GM06990 (cell line): ENCODE results near the gene GRIK4.

ENCODE experiments used
- DNase-seq: peaks from one replicate; pipeline ENCODE4 v3.0.0-alpha.2; 2011; ENCODE audit not compliant: insufficient read length; ENCODE audit errors: extremely low read depth
- H3K27me3 ChIP-seq: replicated peaks from 2 replicates; pipeline ENCODE4 v1.6.0; 2011; ENCODE audit warnings: low read length; ENCODE audit not compliant: control insufficient read depth, insufficient read depth
- H3K36me3 ChIP-seq: 2 replicates; pipeline ENCODE4 v1.5.1; 2011; ENCODE audit warnings: low read length; ENCODE audit not compliant: control insufficient read depth, insufficient read depth
- H3K4me3 ChIP-seq: replicated peaks from 2 replicates; pipeline ENCODE4 v1.5.1; 2011; ENCODE audit warnings: low read depth, mild to moderate bottlenecking, control low read depth, low read length
- TF ChIP-seq, protein P1 (sequence below): IDR thresholded peaks from 2 replicates; pipeline ENCODE4 v1.5.1; 2011; ENCODE audit warnings: low read length, control low read depth, mild to moderate bottlenecking, inconsistent platforms; ENCODE audit not compliant: insufficient read depth, poor library complexity, severe bottlenecking

The GRIK4 gene

DNA sequence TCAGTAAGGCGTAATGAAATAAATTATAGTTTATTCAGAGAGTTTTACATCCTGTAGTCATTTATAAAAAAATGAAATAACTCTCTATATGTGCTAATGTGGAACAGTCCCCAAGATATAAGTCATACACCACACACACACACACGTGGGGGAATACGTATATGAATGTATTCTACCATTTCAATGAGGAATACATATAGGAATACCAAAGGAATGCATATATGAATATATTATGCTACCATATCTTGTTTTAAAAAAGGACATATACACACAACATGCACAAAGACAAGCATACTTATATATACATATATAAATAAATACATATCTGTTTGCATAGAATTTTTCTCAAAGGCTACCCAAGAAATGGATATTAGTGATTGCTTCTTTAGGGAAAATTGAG, 39.6 kb upstream of the GRIK4 start:
- Histone ChIP-seq H3K27me3 (no peaks in the 10 kb centered on the region), H3K4me3 (no peak overlapping the region), H3K36me3 (no peaks in the 10 kb centered on the region; the same call in 1 of the 2 replicates)
- DNase-seq: no peak
- TF ChIP-seq, protein P1, sequence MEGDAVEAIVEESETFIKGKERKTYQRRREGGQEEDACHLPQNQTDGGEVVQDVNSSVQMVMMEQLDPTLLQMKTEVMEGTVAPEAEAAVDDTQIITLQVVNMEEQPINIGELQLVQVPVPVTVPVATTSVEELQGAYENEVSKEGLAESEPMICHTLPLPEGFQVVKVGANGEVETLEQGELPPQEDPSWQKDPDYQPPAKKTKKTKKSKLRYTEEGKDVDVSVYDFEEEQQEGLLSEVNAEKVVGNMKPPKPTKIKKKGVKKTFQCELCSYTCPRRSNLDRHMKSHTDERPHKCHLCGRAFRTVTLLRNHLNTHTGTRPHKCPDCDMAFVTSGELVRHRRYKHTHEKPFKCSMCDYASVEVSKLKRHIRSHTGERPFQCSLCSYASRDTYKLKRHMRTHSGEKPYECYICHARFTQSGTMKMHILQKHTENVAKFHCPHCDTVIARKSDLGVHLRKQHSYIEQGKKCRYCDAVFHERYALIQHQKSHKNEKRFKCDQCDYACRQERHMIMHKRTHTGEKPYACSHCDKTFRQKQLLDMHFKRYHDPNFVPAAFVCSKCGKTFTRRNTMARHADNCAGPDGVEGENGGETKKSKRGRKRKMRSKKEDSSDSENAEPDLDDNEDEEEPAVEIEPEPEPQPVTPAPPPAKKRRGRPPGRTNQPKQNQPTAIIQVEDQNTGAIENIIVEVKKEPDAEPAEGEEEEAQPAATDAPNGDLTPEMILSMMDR: no peak

DNA sequence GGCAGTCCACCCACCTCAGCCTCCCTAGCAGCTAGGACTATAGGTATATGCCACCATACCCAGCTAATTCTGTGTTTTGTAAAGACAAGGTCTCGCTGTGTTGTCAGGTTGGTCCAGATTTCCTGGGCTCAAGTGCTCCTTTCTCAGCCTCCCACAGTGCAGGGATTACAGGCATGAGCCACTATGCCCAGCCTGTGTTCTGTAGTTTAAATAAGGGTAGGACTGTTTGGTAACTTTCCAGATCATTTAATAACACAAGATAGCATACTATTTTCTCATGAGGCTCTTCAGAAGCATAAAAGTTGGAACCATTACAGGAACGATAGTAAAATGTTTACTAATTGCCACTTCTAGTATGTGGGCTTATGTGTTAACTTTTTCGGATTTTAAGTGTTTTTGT, 38.0 kb upstream of the GRIK4 start:
- no peaks in the 10 kb centered on the region; the same call in 1 of the 2 replicates for H3K36me3 ChIP-seq

DNA sequence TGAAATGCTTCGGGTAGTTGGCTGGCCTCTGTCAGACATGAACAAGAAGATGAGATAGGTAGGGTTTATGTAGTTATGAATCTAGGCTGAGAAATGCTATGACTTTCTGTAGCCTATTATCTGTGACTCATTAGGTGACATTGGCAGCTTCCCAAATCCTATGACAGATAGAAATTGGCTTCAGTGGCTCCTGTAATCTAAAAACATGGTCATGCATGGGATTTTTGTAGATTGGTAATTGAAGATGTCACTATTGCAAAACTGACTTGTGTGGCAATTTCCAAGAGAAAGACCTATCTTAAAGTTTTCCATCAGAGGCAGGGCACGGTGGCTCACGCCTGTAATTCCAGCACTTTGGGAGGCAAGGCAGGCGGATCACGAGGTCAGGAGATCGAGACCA, 29.4 kb upstream of the GRIK4 start:
- peaks cover 3% of the 10 kb centered on the region for H3K36me3 ChIP-seq
- no peak for DNase-seq
- TF ChIP-seq, protein P1: no peak
- H3K4me3 ChIP-seq: no peak overlapping the region
- no peaks in the 10 kb centered on the region for H3K27me3 ChIP-seq

More for the DNA sequence above, 38.0 kb upstream of the GRIK4 start:
- TF ChIP-seq, protein P1: no peak
- no peak overlapping the region for H3K4me3 ChIP-seq
- no peak for DNase-seq
- no peaks in the 10 kb centered on the region for H3K27me3 ChIP-seq

DNA sequence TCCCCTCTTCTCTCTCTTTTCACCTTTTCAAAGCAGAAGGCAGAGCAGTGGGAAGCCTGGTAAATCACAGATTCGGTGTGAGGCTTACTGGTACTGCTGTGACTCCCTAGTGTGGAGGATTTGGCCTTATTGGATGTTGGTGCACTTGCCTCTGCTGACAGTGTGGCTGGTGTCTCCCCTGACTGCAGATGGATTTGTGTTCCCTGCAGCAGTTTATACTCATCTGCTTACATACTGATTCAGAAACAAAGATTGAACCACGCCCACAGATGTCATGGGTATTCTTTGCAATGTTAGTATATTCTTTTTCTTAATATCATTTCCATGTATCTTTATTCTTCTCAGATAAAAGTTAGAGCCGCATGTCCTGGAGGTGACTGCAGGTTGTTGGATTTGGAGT, 26.8 kb upstream of the GRIK4 start:
- H3K36me3 ChIP-seq: peaks cover 3% of the 10 kb centered on the region
- no peaks in the 10 kb centered on the region for H3K27me3 ChIP-seq
- TF ChIP-seq, protein P1: no peak
- no peak overlapping the region for H3K4me3 ChIP-seq
- DNase-seq: no peak

DNA sequence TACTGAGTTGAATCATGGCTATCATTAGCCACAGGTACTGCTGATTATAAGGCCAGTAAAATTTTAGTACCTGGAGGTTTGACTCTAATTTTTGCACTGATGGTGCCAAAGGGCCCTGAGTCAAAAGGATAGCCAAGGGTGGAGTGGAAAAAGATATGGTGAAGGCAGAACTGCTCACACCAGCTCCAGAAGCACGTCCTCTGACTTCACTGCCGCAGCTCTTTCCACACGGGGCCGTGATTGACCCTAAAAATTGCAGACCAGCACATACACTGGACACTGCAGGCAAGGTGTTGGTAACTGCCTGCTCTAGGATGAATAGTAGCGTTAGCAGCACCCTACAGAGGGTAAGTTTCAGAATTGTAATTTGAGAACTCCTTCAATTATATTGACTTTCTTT, 25.4 kb upstream of the GRIK4 start:
- H3K27me3 ChIP-seq: no peaks in the 10 kb centered on the region
- DNase-seq: no peak
- H3K36me3 ChIP-seq: peaks cover 3% of the 10 kb centered on the region
- H3K4me3 ChIP-seq: no peak overlapping the region
- TF ChIP-seq, protein P1: no peak

DNA sequence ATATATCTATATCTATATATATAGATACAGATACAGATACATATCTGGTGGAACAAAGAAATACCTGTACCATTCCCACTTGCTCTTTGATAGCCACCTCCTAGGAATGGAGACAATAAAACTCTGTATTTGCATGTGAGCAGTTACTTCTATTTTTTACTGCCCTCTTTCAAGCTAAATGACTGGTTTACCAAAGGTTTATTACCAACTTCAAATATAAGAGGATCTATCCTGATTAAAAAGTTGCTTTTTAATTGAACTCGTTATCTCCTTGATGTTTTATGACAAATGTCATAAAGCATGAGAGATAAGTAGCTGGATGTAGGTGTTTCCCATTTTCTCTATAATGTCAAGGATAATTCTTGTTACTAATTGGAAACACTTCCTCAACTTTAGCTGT, 21.7 kb upstream of the GRIK4 start:
- Histone ChIP-seq H3K4me3 (no peak overlapping the region), H3K36me3 (peaks cover 1% of the 10 kb centered on the region), H3K27me3 (no peaks in the 10 kb centered on the region)
- DNase-seq: no peak
- TF ChIP-seq, protein P1: no peak
